HEK293 (cell line): ENCODE measurements around the gene PDE3A.
"Not testable (repeated sequence)": the region's sequence is repeated elsewhere in the genome, so short reads cannot be mapped to it uniquely, and the experiment has no call there.

Experiments used
- CTCF ChIA-PET: fragments of 350-600 bp; formaldehyde crosslinking; extraction: SDS; loops from one replicate; lab custom pipeline; 2021; ENCODE audit warnings: antibody characterized with exemption; lab: Yijun Ruan, JAX
- POLR2A ChIA-PET: fragments of 300-600 bp; formaldehyde crosslinking; extraction: SDS; loops from one replicate; lab custom pipeline; 2020; ENCODE audit warnings: antibody characterized with exemption, inconsistent platforms; lab: Yijun Ruan, JAX
- H3K27ac ChIP-seq: fragments of 200-500 bp; sonication (Bioruptor generic); 2 replicates; pipeline ENCODE4 v1.5.1; 2014; ENCODE audit warnings: low read depth, low read length, control low read depth, inconsistent platforms; ENCODE audit errors: extremely low read depth
- H3K36me3 ChIP-seq, 2 experiments: fragments of 200-500 bp in 1 of 2; sonication (Bioruptor generic) in 1 of 2; 1 replicate in 1 of 2; 2 replicates in 1 of 2; pipeline ENCODE4 v1.5.1; 2014 to 2017; ENCODE audit warnings: inconsistent platforms in 2 of 2, low read length in 2 of 2; ENCODE audit not compliant: control insufficient read depth in 2 of 2, insufficient read depth in 1 of 2
- H3K4me1 ChIP-seq: fragments of 200-500 bp; sonication (Bioruptor generic); 2 replicates; pipeline ENCODE4 v1.5.1; 2014; ENCODE audit warnings: mild to moderate bottlenecking, low read length, inconsistent platforms; ENCODE audit not compliant: control insufficient read depth, insufficient read depth
- H3K4me3 ChIP-seq: 2 replicates; pipeline ENCODE4 v1.5.1; 2011; ENCODE audit warnings: low read depth, mild to moderate bottlenecking, control low read depth, low read length, moderate library complexity
- H3K9me3 ChIP-seq: fragments of 200-500 bp; sonication (Bioruptor generic); 2 replicates; pipeline ENCODE4 v1.5.1; 2014; ENCODE audit warnings: low read depth, low read length, inconsistent platforms; ENCODE audit not compliant: control insufficient read depth, insufficient read depth
- KLF9 ChIP-seq: fragments of 450-650 bp; formaldehyde crosslinking; IDR thresholded peaks from 2 replicates; pipeline ENCODE4 v1.5.1; 2016; ENCODE audit warnings: missing biosample characterization, missing genetic modification characterization, low read depth
- PRDM4 ChIP-seq: fragments of 450-650 bp; formaldehyde crosslinking; IDR thresholded peaks from 2 replicates; pipeline ENCODE4 v1.5.1; 2017; ENCODE audit warnings: missing biosample characterization, missing genetic modification characterization
- ZBTB10 ChIP-seq: fragments of 450-650 bp; formaldehyde crosslinking; IDR thresholded peaks from 2 replicates; pipeline ENCODE4 v1.5.1; 2016; ENCODE audit warnings: missing biosample characterization, missing genetic modification characterization
- ZBTB26 ChIP-seq: fragments of 450-650 bp; formaldehyde crosslinking; optimal IDR thresholded peaks from 2 replicates; pipeline ENCODE3; 2016; ENCODE audit warnings: missing biosample characterization, mild to moderate bottlenecking, missing genetic modification characterization
- ZBTB6 ChIP-seq: fragments of 450-650 bp; formaldehyde crosslinking; IDR thresholded peaks from 2 replicates; pipeline ENCODE4 v1.5.1; 2017; ENCODE audit warnings: missing biosample characterization, missing genetic modification characterization
- ZNF121 ChIP-seq: fragments of 450-650 bp; formaldehyde crosslinking; IDR thresholded peaks from 2 replicates; pipeline ENCODE4 v1.5.1; 2016; ENCODE audit warnings: missing biosample characterization, missing genetic modification characterization
- ZNF138 ChIP-seq: fragments of 450-650 bp; formaldehyde crosslinking; IDR thresholded peaks from 2 replicates; pipeline ENCODE4 v1.5.1; 2016; ENCODE audit warnings: missing biosample characterization, missing genetic modification characterization, borderline replicate concordance
- ZNF175 ChIP-seq: fragments of 450-650 bp; formaldehyde crosslinking; IDR thresholded peaks from 2 replicates; pipeline ENCODE4 v1.5.1; 2016; ENCODE audit warnings: missing biosample characterization, missing genetic modification characterization
- ZNF341 ChIP-seq: fragments of 450-650 bp; formaldehyde crosslinking; IDR thresholded peaks from 2 replicates; pipeline ENCODE4; 2016; ENCODE audit warnings: low read depth, missing biosample characterization, missing genetic modification characterization
- ZNF473 ChIP-seq: fragments of 450-650 bp; formaldehyde crosslinking; IDR thresholded peaks from 2 replicates; pipeline ENCODE4 v1.5.1; 2017; ENCODE audit warnings: missing biosample characterization, missing genetic modification characterization
- ZNF518A ChIP-seq: fragments of 450-650 bp; formaldehyde crosslinking; conservative IDR thresholded peaks from 2 replicates; pipeline ENCODE4 v1.5.1; 2016; ENCODE audit warnings: low read depth, missing biosample characterization, missing genetic modification characterization
- ZNF654 ChIP-seq: fragments of 450-650 bp; formaldehyde crosslinking; IDR thresholded peaks from 2 replicates; pipeline ENCODE4 v1.5.1; 2016; ENCODE audit warnings: low read depth, missing biosample characterization, missing genetic modification characterization
- ZNF747 ChIP-seq: fragments of 450-650 bp; formaldehyde crosslinking; IDR thresholded peaks from 2 replicates; pipeline ENCODE4 v1.5.1; 2016; ENCODE audit warnings: missing biosample characterization, missing genetic modification characterization
- TF ChIP-seq, protein P1 (sequence below): fragments of 450-650 bp; formaldehyde crosslinking; IDR thresholded peaks from 2 replicates; pipeline ENCODE4 v1.5.1; 2016; ENCODE audit warnings: missing biosample characterization, missing genetic modification characterization
- TF ChIP-seq, protein P2 (sequence below): fragments of 450-650 bp; formaldehyde crosslinking; IDR thresholded peaks from 2 replicates; pipeline ENCODE4 v1.5.1; 2016; ENCODE audit warnings: missing biosample characterization, missing genetic modification characterization
- TF ChIP-seq, protein P3 (sequence below): fragments of 450-650 bp; formaldehyde crosslinking; IDR thresholded peaks from 2 replicates; pipeline ENCODE4 v1.5.1; 2016; ENCODE audit warnings: missing biosample characterization, missing genetic modification characterization

Gene PDE3A

GRCh38 chr12:20615020-20615419 lies 246.7 kb downstream of the PDE3A start:
- POLR2A ChIA-PET, H3K36me3 ChIP-seq, H3K27ac ChIP-seq, H3K4me3 ChIP-seq, H3K9me3 ChIP-seq, H3K4me1 ChIP-seq: not testable (repeated sequence)
- CTCF ChIA-PET, result interaction anchor here (1.2 kb wide), 1 partner anchor 151 kb away, joined by 3 read pairs; no protein-coding TSS in a partner anchor

DNA sequence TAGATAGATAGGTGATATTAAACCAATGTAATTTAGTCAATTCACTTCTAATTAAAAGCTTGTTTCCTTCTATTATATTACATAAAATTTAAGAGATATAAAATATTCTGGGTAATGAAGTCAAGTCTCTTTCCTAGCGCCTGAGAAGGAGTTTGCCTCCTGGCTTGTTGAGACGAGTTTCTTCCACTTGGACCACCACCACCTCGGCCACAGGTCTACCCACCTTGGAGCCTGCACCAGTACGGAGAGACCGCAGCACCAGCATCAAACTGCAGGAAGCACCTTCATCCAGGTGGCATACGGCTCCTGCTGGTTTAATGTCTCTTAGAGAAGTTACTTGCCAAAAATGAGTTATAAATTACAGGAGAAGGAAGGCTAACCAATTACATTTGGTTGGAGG lies 247.8 kb downstream of the PDE3A start:
- no peak overlapping the region for H3K27ac ChIP-seq
- H3K36me3 ChIP-seq, result no peaks in the 10 kb centered on the region
- ChIA-PET CTCF (interaction anchor here (1.2 kb wide), 1 partner anchor 152 kb away, joined by 3 read pairs; no protein-coding TSS in a partner anchor), POLR2A (no interaction called here)
- H3K9me3 ChIP-seq, result no peaks in the 10 kb centered on the region
- H3K4me3 ChIP-seq, result no peak overlapping the region
- TF ChIP-seq ZBTB26 (tag by site-specific recombination), result no peak
- TF ChIP-seq ZNF341 (tag by site-specific recombination), result no peak
- TF ChIP-seq, protein P1, sequence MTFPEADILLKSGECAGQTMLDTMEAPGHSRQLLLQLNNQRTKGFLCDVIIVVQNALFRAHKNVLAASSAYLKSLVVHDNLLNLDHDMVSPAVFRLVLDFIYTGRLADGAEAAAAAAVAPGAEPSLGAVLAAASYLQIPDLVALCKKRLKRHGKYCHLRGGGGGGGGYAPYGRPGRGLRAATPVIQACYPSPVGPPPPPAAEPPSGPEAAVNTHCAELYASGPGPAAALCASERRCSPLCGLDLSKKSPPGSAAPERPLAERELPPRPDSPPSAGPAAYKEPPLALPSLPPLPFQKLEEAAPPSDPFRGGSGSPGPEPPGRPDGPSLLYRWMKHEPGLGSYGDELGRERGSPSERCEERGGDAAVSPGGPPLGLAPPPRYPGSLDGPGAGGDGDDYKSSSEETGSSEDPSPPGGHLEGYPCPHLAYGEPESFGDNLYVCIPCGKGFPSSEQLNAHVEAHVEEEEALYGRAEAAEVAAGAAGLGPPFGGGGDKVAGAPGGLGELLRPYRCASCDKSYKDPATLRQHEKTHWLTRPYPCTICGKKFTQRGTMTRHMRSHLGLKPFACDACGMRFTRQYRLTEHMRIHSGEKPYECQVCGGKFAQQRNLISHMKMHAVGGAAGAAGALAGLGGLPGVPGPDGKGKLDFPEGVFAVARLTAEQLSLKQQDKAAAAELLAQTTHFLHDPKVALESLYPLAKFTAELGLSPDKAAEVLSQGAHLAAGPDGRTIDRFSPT, result no peak
- TF ChIP-seq ZBTB6, result no peak
- TF ChIP-seq PRDM4 (tag by site-specific recombination), result no peak
- TF ChIP-seq ZNF747 (tag by site-specific recombination), result no peak
- TF ChIP-seq ZBTB10 (tag by site-specific recombination), result no peak
- TF ChIP-seq ZNF138, result no peak
- no peak for TF ChIP-seq KLF9
- TF ChIP-seq, protein P2, sequence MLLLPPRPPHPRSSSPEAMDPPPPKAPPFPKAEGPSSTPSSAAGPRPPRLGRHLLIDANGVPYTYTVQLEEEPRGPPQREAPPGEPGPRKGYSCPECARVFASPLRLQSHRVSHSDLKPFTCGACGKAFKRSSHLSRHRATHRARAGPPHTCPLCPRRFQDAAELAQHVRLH (tag by site-specific recombination), result no peak
- no peak for TF ChIP-seq ZNF654 (tag by site-specific recombination)
- TF ChIP-seq, protein P3, sequence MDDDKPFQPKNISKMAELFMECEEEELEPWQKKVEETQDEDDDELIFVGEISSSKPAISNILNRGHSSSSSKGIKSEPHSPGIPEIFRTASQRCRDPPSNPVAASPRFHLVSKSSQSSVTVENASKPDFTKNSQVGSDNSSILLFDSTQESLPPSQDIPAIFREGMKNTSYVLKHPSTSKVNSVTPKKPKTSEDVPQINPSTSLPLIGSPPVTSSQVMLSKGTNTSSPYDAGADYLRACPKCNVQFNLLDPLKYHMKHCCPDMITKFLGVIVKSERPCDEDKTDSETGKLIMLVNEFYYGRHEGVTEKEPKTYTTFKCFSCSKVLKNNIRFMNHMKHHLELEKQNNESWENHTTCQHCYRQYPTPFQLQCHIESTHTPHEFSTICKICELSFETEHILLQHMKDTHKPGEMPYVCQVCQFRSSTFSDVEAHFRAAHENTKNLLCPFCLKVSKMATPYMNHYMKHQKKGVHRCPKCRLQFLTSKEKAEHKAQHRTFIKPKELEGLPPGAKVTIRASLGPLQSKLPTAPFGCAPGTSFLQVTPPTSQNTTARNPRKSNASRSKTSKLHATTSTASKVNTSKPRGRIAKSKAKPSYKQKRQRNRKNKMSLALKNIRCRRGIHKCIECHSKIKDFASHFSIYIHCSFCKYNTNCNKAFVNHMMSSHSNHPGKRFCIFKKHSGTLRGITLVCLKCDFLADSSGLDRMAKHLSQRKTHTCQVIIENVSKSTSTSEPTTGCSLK (tag by site-specific recombination), result no peak
- no peak for TF ChIP-seq ZNF473 (tag by site-specific recombination)
- TF ChIP-seq ZNF175 (tag by site-specific recombination), result no peak
- no peak for TF ChIP-seq ZNF121 (tag by site-specific recombination)
- no peak for TF ChIP-seq ZNF518A (tag by site-specific recombination)
- H3K4me1 ChIP-seq, result no peaks in the 10 kb centered on the region
